NOMO-1 treated with DMSO at 0.1 percent for 48 hours (cell line): ENCODE measurements around the gene LRP11.
"Not testable (repeated sequence)": the region's sequence is repeated elsewhere in the genome, so short reads cannot be mapped to it uniquely, and the experiment has no call there.

ENCODE experiments used
- DNase-seq: peaks from one replicate; lab custom pipeline; 2025; ENCODE audit not compliant: unreplicated experiment; lab: John Stamatoyannopoulos, UW

Gene LRP11

GRCh38 chr6:149852180-149852579 lies 12.0 kb downstream of the LRP11 start:
- DNase-seq, result peak; percentile 18

- DNase-seq, result no peak
Observed at GRCh38 chr6:149851461-149852110, 12.6 kb downstream of the LRP11 start.

- DNase-seq, result not testable (repeated sequence)
Observed at GRCh38 chr6:149848343-149848742, 15.8 kb downstream of the LRP11 start.

GRCh38 chr6:149847939-149848267 lies 16.3 kb downstream of the LRP11 start:
- no peak for DNase-seq

- DNase-seq, result no peak
Observed at GRCh38 chr6:149846321-149846720, 17.8 kb downstream of the LRP11 start.

- no peak for DNase-seq
Observed at GRCh38 chr6:149845549-149845948, 18.6 kb downstream of the LRP11 start.

GRCh38 chr6:149844480-149844879 lies 19.7 kb downstream of the LRP11 start:
- DNase-seq, result no peak

GRCh38 chr6:149844036-149844435 lies 20.1 kb downstream of the LRP11 start:
- DNase-seq, result not testable (repeated sequence)

- no peak for DNase-seq
Observed at GRCh38 chr6:149843051-149843633, 21.0 kb downstream of the LRP11 start.

GRCh38 chr6:149842331-149842730 lies 21.8 kb downstream of the LRP11 start:
- no peak for DNase-seq

- DNase-seq, result no peak
Observed at GRCh38 chr6:149840345-149841075, 23.6 kb downstream of the LRP11 start.

- peak; percentile 58 for DNase-seq
Observed at GRCh38 chr6:149834513-149835481, 29.4 kb downstream of the LRP11 start.

- no peak for DNase-seq
Observed at GRCh38 chr6:149833651-149834050, 30.5 kb downstream of the LRP11 start.

GRCh38 chr6:149831308-149831820 lies 32.8 kb downstream of the LRP11 start:
- no peak for DNase-seq

GRCh38 chr6:149830731-149831307 lies 33.3 kb downstream of the LRP11 start:
- DNase-seq, result no peak

- no peak for DNase-seq
Observed at GRCh38 chr6:149825292-149825691, 38.9 kb downstream of the LRP11 start.

- DNase-seq, result no peak
Observed at GRCh38 chr6:149823013-149823412, 41.1 kb downstream of the LRP11 start.

- DNase-seq, result no peak
Observed at GRCh38 chr6:149821492-149821891, 42.7 kb downstream of the LRP11 start.

- DNase-seq, result no peak
Observed at GRCh38 chr6:149820506-149820905, 43.7 kb downstream of the LRP11 start.

- no peak for DNase-seq
Observed at GRCh38 chr6:149815788-149816187, 48.4 kb downstream of the LRP11 start.

GRCh38 chr6:149813351-149813750 lies 50.8 kb downstream of the LRP11 start:
- no peak for DNase-seq
